ENCODE data around the gene SOX6.

DNA sequence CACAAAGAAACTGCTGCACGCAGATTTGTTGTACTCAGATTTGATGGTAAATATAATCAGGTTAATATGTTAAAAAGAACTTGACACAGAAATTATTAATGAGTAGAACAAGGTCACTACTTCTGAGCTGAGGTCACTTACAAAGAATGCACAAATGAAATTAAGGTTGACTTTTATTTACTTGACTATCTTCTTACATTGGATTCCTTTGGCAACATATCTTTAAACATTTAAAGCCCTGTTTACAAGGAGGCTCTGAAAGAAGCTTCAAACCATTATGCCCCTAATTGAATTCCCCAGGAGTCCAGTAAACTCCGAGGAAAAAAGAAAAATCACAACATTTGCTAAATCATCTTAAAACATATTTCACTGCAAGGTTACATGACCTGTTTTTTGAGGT is 245.5 kb downstream of the SOX6 start:
- TF ChIP-seq, protein P1, sequence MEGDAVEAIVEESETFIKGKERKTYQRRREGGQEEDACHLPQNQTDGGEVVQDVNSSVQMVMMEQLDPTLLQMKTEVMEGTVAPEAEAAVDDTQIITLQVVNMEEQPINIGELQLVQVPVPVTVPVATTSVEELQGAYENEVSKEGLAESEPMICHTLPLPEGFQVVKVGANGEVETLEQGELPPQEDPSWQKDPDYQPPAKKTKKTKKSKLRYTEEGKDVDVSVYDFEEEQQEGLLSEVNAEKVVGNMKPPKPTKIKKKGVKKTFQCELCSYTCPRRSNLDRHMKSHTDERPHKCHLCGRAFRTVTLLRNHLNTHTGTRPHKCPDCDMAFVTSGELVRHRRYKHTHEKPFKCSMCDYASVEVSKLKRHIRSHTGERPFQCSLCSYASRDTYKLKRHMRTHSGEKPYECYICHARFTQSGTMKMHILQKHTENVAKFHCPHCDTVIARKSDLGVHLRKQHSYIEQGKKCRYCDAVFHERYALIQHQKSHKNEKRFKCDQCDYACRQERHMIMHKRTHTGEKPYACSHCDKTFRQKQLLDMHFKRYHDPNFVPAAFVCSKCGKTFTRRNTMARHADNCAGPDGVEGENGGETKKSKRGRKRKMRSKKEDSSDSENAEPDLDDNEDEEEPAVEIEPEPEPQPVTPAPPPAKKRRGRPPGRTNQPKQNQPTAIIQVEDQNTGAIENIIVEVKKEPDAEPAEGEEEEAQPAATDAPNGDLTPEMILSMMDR (IDR thresholded peaks at IDR 0.05) = no peak
- no peak for TF ChIP-seq ZFX (IDR thresholded peaks at IDR 0.05; ENCODE audit: borderline replicate concordance)

Data from 22Rv1 (cell line).